K562 (cell line): ENCODE measurements around the gene DNMT1. TPM values are rescaled to one million over a fixed set of nuclear protein-coding genes. Genes with fewer than 3 reads are reported as not detected.

Experiments used
- SRF ChIP-seq, 2 experiments: fragments of 250-450, 450-650 bp in 1 of 2; sonication (Bioruptor Pico) in 1 of 2; sonication (generic) in 1 of 2; formaldehyde crosslinking; IDR thresholded peaks; 2 replicates each; pipeline versions ENCODE4 v1.5.0 to v1.5.1; 2020 to 2022; ENCODE audit warnings: mild to moderate bottlenecking in 1 of 2, missing genetic modification reagents in 1 of 2
- TCF7L2 ChIP-seq: fragments of 150-350 bp; IDR thresholded peaks from 2 replicates; pipeline ENCODE4 v1.6.1; 2016; ENCODE audit warnings: low read depth, mild to moderate bottlenecking, low read length, moderate library complexity
- THRAP3 ChIP-seq: fragments of 450-650 bp; IDR thresholded peaks from 2 replicates; pipeline ENCODE4 v1.6.1; 2016; ENCODE audit warnings: mild to moderate bottlenecking, inconsistent platforms, borderline replicate concordance
- ZC3H8 ChIP-seq: fragments of 450-650 bp; IDR thresholded peaks from 2 replicates; pipeline ENCODE4 v1.6.1; 2017
- ZZZ3 ChIP-seq: fragments of 450-650 bp; IDR thresholded peaks from 2 replicates; pipeline ENCODE4 v1.6.1; 2016; ENCODE audit warnings: antibody characterized with exemption, mild to moderate bottlenecking, moderate library complexity
- polyA plus RNA-seq, 8 experiments: library from polyadenylated mRNA; depleted of rRNA in 4 of 8; stranded (reverse) in 5 of 8; unstranded in 3 of 8; fragments of >200 nt; fragmentation: Nextera tagmentation in 2 of 8; fragmentation: Illumina TruSeq in 1 of 8; extraction: Ambion mirVana in 2 of 8; extraction: Trizol in 1 of 8; gene quantifications; 2 replicates each; pipeline versions ENCODE4 v1.2.1 to v1.2.3, GENCODE V29; 2011 to 2014; ENCODE audit warnings: inconsistent platforms in 1 of 8, missing spikeins in 1 of 8
- total RNA-seq, 7 experiments: library from RNA; depleted of rRNA in 6 of 7; stranded (reverse); fragments of >200 nt in 6 of 7; fragmentation: Illumina TruSeq in 2 of 7; extraction: Trizol in 2 of 7; gene quantifications; 2 replicates each; pipeline versions ENCODE4 v1.2.1 to v1.2.3, GENCODE V29; 2011 to 2021; ENCODE audit warnings: low replicate concordance in 1 of 7
- TF ChIP-seq, protein P1 (sequence below): fragments of 450-650 bp; IDR thresholded peaks from 2 replicates; pipeline ENCODE4 v1.6.1; 2016; ENCODE audit warnings: antibody characterized with exemption
- TF ChIP-seq, protein P2 (sequence below): fragments of 250-450 bp; sonication (Bioruptor Pico); IDR thresholded peaks from 2 replicates; pipeline ENCODE4 v1.4.0; 2020; ENCODE audit warnings: mild to moderate bottlenecking, moderate library complexity, borderline replicate concordance
- TF ChIP-seq, protein P3 (sequence below): fragments of 450-650 bp; IDR thresholded peaks from 2 replicates; pipeline ENCODE4 v1.6.1; 2016; ENCODE audit warnings: mild to moderate bottlenecking, moderate library complexity

DNMT1 gene
- total and polyA plus RNA-seq, 9 of the 15 experiments (the other 6 are each of a cell fraction or from before 2014, with no cell fraction given), result 80.1 to 271 (median 121) TPM

DNA sequence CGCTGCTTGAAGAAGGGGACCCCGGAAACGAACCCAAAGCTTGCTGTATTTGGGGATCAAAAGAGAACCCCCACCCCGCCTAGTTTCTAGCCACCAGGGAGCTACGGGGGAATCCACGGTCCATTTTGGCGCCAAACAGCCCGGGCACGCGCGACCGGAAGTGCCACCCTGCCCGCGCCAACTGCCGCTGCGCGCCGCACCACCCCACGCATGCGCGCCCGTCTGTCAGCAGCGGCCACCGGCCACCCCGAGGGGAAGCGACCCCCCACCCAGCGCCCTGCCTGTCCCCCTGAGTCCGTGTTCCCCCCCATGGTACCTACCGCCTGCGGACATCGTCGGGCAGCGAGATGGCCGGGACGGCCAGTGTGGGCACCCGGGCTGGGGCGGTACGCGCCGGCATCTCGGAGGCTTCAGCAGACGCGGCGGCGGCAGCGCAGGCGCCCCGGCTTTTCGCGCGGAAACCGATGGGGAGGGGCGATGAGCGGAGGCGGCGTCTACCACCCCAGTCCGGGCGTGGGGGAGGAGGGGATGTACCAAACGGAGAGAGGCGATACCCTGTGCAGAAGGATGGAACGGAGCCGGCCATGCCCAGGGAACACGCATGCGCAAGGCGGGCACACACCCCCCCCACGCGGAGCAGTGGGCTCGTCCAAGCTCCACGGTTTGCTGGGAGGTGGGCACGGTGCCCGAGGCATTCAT lies at the start of gene DNMT1 (continued):
- TF ChIP-seq, protein P1, sequence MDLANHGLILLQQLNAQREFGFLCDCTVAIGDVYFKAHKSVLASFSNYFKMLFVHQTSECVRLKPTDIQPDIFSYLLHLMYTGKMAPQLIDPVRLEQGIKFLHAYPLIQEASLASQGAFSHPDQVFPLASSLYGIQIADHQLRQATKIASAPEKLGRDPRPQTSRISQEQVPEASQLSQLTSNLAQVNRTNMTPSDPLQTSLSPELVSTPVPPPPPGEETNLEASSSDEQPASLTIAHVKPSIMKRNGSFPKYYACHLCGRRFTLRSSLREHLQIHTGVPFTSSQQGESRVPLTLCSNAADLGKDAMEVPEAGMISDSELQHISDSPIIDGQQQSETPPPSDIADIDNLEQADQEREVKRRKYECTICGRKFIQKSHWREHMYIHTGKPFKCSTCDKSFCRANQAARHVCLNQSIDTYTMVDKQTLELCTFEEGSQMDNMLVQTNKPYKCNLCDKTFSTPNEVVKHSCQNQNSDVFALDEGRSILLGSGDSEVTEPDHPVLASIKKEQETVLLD, result peak; percentile 94
- TF ChIP-seq, protein P2, sequence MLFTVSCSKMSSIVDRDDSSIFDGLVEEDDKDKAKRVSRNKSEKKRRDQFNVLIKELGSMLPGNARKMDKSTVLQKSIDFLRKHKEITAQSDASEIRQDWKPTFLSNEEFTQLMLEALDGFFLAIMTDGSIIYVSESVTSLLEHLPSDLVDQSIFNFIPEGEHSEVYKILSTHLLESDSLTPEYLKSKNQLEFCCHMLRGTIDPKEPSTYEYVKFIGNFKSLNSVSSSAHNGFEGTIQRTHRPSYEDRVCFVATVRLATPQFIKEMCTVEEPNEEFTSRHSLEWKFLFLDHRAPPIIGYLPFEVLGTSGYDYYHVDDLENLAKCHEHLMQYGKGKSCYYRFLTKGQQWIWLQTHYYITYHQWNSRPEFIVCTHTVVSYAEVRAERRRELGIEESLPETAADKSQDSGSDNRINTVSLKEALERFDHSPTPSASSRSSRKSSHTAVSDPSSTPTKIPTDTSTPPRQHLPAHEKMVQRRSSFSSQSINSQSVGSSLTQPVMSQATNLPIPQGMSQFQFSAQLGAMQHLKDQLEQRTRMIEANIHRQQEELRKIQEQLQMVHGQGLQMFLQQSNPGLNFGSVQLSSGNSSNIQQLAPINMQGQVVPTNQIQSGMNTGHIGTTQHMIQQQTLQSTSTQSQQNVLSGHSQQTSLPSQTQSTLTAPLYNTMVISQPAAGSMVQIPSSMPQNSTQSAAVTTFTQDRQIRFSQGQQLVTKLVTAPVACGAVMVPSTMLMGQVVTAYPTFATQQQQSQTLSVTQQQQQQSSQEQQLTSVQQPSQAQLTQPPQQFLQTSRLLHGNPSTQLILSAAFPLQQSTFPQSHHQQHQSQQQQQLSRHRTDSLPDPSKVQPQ (CRISPR knock-in tag), result no peak
- TF ChIP-seq, protein P3, sequence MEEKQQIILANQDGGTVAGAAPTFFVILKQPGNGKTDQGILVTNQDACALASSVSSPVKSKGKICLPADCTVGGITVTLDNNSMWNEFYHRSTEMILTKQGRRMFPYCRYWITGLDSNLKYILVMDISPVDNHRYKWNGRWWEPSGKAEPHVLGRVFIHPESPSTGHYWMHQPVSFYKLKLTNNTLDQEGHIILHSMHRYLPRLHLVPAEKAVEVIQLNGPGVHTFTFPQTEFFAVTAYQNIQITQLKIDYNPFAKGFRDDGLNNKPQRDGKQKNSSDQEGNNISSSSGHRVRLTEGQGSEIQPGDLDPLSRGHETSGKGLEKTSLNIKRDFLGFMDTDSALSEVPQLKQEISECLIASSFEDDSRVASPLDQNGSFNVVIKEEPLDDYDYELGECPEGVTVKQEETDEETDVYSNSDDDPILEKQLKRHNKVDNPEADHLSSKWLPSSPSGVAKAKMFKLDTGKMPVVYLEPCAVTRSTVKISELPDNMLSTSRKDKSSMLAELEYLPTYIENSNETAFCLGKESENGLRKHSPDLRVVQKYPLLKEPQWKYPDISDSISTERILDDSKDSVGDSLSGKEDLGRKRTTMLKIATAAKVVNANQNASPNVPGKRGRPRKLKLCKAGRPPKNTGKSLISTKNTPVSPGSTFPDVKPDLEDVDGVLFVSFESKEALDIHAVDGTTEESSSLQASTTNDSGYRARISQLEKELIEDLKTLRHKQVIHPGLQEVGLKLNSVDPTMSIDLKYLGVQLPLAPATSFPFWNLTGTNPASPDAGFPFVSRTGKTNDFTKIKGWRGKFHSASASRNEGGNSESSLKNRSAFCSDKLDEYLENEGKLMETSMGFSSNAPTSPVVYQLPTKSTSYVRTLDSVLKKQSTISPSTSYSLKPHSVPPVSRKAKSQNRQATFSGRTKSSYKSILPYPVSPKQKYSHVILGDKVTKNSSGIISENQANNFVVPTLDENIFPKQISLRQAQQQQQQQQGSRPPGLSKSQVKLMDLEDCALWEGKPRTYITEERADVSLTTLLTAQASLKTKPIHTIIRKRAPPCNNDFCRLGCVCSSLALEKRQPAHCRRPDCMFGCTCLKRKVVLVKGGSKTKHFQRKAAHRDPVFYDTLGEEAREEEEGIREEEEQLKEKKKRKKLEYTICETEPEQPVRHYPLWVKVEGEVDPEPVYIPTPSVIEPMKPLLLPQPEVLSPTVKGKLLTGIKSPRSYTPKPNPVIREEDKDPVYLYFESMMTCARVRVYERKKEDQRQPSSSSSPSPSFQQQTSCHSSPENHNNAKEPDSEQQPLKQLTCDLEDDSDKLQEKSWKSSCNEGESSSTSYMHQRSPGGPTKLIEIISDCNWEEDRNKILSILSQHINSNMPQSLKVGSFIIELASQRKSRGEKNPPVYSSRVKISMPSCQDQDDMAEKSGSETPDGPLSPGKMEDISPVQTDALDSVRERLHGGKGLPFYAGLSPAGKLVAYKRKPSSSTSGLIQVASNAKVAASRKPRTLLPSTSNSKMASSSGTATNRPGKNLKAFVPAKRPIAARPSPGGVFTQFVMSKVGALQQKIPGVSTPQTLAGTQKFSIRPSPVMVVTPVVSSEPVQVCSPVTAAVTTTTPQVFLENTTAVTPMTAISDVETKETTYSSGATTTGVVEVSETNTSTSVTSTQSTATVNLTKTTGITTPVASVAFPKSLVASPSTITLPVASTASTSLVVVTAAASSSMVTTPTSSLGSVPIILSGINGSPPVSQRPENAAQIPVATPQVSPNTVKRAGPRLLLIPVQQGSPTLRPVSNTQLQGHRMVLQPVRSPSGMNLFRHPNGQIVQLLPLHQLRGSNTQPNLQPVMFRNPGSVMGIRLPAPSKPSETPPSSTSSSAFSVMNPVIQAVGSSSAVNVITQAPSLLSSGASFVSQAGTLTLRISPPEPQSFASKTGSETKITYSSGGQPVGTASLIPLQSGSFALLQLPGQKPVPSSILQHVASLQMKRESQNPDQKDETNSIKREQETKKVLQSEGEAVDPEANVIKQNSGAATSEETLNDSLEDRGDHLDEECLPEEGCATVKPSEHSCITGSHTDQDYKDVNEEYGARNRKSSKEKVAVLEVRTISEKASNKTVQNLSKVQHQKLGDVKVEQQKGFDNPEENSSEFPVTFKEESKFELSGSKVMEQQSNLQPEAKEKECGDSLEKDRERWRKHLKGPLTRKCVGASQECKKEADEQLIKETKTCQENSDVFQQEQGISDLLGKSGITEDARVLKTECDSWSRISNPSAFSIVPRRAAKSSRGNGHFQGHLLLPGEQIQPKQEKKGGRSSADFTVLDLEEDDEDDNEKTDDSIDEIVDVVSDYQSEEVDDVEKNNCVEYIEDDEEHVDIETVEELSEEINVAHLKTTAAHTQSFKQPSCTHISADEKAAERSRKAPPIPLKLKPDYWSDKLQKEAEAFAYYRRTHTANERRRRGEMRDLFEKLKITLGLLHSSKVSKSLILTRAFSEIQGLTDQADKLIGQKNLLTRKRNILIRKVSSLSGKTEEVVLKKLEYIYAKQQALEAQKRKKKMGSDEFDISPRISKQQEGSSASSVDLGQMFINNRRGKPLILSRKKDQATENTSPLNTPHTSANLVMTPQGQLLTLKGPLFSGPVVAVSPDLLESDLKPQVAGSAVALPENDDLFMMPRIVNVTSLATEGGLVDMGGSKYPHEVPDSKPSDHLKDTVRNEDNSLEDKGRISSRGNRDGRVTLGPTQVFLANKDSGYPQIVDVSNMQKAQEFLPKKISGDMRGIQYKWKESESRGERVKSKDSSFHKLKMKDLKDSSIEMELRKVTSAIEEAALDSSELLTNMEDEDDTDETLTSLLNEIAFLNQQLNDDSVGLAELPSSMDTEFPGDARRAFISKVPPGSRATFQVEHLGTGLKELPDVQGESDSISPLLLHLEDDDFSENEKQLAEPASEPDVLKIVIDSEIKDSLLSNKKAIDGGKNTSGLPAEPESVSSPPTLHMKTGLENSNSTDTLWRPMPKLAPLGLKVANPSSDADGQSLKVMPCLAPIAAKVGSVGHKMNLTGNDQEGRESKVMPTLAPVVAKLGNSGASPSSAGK, result no peak
- TF ChIP-seq SRF (CRISPR knock-in tag; IDR thresholded peaks at IDR 0.05), result peak in 1 of 2 experiments; percentile 73; a peak in 1 of 4 replicates
- no peak for TF ChIP-seq ZZZ3
- TF ChIP-seq ZC3H8, result no peak
- no peak for TF ChIP-seq THRAP3
- peak; percentile 100 for TF ChIP-seq TCF7L2
